GM23248 (cell line): Measurements from ENCODE around the gene SYNPR.

Experiments
- EZH2 ChIP-seq: fragments of 200-600 bp; sonication (generic); IDR thresholded peaks from 2 replicates; pipeline ENCODE4 v1.6.1; 2018; ENCODE audit warnings: antibody characterized with exemption, mild to moderate bottlenecking; ENCODE audit not compliant: insufficient read depth, poor library complexity, severe bottlenecking
- EZH2phosphoT487 ChIP-seq: fragments of 200-600 bp; sonication (generic); IDR thresholded peaks from 2 replicates; pipeline ENCODE4 v1.6.1; 2018; ENCODE audit warnings: antibody characterized with exemption, moderate library complexity, mild to moderate bottlenecking, low read depth; ENCODE audit not compliant: insufficient read depth

- no peak for TF ChIP-seq EZH2
- no peak for TF ChIP-seq EZH2phosphoT487
These were observed 73.8 kb downstream of the SYNPR start for GRCh38 chr3:63352008-63352279.
